ENCODE measurements around the gene ENOPH1. TPM values are rescaled to one million over a fixed set of nuclear protein-coding genes. Genes with fewer than 3 reads are reported as not detected.

The ENOPH1 gene
- total RNA-seq, 1 experiment from 2014 or later: 78.3 TPM

DNA sequence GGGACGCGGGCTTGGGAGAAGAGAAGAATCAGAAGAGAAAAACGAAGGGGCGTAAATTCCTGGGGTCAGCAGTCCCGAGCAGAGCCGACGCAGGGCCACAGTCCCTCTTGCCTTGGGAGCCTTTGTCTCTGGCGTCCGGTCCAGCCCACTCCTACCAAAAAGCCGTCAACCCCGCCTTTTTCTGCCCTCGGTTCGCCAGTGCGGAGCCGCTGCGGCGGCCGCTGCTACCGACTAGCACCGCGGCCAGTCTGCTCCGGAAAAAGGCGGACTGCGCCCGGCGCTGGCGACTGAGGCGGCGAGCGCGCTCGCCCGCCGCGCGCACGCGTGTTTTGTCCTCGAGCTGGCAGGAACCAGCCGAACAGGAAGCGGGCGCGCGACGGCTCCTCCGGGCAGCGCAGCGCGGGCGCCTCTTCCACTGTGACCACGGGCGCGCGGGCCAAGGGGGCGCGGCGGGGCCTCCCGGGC lies 630 bp upstream of the ENOPH1 start (continued):
- TF ChIP-seq, protein P1, sequence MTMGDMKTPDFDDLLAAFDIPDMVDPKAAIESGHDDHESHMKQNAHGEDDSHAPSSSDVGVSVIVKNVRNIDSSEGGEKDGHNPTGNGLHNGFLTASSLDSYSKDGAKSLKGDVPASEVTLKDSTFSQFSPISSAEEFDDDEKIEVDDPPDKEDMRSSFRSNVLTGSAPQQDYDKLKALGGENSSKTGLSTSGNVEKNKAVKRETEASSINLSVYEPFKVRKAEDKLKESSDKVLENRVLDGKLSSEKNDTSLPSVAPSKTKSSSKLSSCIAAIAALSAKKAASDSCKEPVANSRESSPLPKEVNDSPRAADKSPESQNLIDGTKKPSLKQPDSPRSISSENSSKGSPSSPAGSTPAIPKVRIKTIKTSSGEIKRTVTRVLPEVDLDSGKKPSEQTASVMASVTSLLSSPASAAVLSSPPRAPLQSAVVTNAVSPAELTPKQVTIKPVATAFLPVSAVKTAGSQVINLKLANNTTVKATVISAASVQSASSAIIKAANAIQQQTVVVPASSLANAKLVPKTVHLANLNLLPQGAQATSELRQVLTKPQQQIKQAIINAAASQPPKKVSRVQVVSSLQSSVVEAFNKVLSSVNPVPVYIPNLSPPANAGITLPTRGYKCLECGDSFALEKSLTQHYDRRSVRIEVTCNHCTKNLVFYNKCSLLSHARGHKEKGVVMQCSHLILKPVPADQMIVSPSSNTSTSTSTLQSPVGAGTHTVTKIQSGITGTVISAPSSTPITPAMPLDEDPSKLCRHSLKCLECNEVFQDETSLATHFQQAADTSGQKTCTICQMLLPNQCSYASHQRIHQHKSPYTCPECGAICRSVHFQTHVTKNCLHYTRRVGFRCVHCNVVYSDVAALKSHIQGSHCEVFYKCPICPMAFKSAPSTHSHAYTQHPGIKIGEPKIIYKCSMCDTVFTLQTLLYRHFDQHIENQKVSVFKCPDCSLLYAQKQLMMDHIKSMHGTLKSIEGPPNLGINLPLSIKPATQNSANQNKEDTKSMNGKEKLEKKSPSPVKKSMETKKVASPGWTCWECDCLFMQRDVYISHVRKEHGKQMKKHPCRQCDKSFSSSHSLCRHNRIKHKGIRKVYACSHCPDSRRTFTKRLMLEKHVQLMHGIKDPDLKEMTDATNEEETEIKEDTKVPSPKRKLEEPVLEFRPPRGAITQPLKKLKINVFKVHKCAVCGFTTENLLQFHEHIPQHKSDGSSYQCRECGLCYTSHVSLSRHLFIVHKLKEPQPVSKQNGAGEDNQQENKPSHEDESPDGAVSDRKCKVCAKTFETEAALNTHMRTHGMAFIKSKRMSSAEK (CRISPR knock-in tag; IDR thresholded peaks at IDR 0.05; ENCODE audit: borderline replicate concordance): no peak
- TF ChIP-seq SMAD4 (CRISPR knock-in tag; IDR thresholded peaks at IDR 0.05) (no peak), ZNF416 (CRISPR knock-in tag; IDR thresholded peaks at IDR 0.05) (no peak), ZMAT4 (CRISPR knock-in tag; IDR thresholded peaks at IDR 0.05) (no peak), ZNF396 (CRISPR knock-in tag; IDR thresholded peaks at IDR 0.05; ENCODE audit: borderline replicate concordance) (no peak), OVOL2 (CRISPR knock-in tag; IDR thresholded peaks at IDR 0.05; ENCODE audit: borderline replicate concordance) (no peak), MLX (CRISPR knock-in tag; IDR thresholded peaks at IDR 0.05) (no peak), ARID4B (CRISPR knock-in tag; IDR thresholded peaks at IDR 0.05; ENCODE audit: borderline replicate concordance) (no peak; the same call in 1 of the 2 replicates), SP1 (CRISPR knock-in tag; conservative IDR thresholded peaks at IDR 0.05) (no peak), E2F5 (CRISPR knock-in tag; IDR thresholded peaks at IDR 0.05) (no peak), ZNF671 (CRISPR knock-in tag; IDR thresholded peaks at IDR 0.05) (peak; percentile 30; the same call in 1 of the 2 replicates), NR1H2 (CRISPR knock-in tag; IDR thresholded peaks at IDR 0.05) (no peak), TCF7 (CRISPR knock-in tag; IDR thresholded peaks at IDR 0.05; ENCODE audit: low read depth) (no peak), FOXP4 (CRISPR knock-in tag; IDR thresholded peaks at IDR 0.05) (no peak; the same call in 1 of the 2 replicates), IRF2 (CRISPR knock-in tag; IDR thresholded peaks at IDR 0.05; ENCODE audit: borderline replicate concordance, low read depth) (no peak), MAX (CRISPR knock-in tag; IDR thresholded peaks at IDR 0.05) (no peak), JAZF1 (CRISPR knock-in tag; IDR thresholded peaks at IDR 0.05) (no peak), FOXJ3 (CRISPR knock-in tag; IDR thresholded peaks at IDR 0.05; ENCODE audit: borderline replicate concordance) (no peak), JUN (CRISPR knock-in tag; IDR thresholded peaks at IDR 0.05) (peak; percentile 57; the same call in 1 of the 2 replicates), CREM (CRISPR knock-in tag; IDR thresholded peaks at IDR 0.05) (no peak), TEAD1 (CRISPR knock-in tag; IDR thresholded peaks at IDR 0.05) (no peak)
- TF ChIP-seq, protein P2, sequence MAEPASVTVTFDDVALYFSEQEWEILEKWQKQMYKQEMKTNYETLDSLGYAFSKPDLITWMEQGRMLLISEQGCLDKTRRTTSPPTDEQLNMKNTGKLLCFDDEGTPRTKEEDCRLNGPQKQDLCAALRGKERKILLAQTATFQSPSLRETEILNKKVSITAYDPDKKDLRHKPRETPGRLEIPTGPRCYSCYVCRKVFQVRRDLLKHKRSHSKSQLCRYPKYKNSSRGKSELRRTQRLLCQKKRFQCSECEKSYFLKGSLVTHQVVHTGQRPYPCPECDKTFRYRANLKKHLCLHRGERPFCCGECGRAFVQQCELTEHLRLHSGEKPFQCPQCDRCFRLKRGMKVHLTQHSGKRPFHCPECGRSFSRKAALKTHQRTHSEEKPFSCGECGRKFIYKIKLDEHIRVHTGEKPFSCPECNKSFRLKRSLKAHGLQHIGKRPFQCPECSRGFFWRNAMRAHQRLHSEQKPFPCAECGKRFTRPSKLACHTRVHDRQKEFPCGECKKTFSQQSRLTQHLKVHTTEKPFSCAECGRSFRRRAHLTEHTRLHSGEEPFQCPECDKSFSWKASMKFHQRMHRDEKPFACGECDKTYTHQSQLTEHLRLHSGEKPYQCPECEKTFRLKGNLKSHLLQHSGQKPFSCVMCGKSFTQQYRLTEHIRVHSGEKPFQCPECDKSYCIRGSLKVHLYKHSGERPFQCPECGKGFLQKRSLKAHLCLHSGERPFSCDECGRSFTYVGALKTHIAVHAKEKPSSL (CRISPR knock-in tag; conservative IDR thresholded peaks at IDR 0.05): no peak
- TF ChIP-seq, protein P3, sequence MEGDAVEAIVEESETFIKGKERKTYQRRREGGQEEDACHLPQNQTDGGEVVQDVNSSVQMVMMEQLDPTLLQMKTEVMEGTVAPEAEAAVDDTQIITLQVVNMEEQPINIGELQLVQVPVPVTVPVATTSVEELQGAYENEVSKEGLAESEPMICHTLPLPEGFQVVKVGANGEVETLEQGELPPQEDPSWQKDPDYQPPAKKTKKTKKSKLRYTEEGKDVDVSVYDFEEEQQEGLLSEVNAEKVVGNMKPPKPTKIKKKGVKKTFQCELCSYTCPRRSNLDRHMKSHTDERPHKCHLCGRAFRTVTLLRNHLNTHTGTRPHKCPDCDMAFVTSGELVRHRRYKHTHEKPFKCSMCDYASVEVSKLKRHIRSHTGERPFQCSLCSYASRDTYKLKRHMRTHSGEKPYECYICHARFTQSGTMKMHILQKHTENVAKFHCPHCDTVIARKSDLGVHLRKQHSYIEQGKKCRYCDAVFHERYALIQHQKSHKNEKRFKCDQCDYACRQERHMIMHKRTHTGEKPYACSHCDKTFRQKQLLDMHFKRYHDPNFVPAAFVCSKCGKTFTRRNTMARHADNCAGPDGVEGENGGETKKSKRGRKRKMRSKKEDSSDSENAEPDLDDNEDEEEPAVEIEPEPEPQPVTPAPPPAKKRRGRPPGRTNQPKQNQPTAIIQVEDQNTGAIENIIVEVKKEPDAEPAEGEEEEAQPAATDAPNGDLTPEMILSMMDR (IDR thresholded peaks at IDR 0.05): no peak

Data from WTC11 (cell line).